DND-41 (cell line): ENCODE data around the gene TRIM10.

Source experiments
- ATAC-seq: fragments of 200-7000 bp; cut with Tn5 transposase; 3 replicates; pipeline ENCODE4 v1.9.1; 2021; ENCODE audit warnings: low read depth; ENCODE audit not compliant: insufficient read depth
- DNase-seq: peaks from one replicate; pipeline ENCODE4 v3.0.0-alpha.2; 2020
- H2AFZ ChIP-seq: 2 replicates; pipeline ENCODE4 v1.6.0; 2012; ENCODE audit warnings: low read depth, low read length
- H3K27ac ChIP-seq: 2 replicates; pipeline ENCODE4 v1.5.1; 2012; ENCODE audit warnings: low read length, inconsistent platforms
- H3K27me3 ChIP-seq: fragments of 200-600 bp; sonication (generic); 2 replicates; pipeline ENCODE4 v1.6.0; 2012; ENCODE audit warnings: low read length, mild to moderate bottlenecking, inconsistent platforms; ENCODE audit not compliant: insufficient read depth, poor library complexity
- H3K36me3 ChIP-seq: 2 replicates; pipeline ENCODE4 v1.5.1; 2012; ENCODE audit warnings: low read length, inconsistent platforms; ENCODE audit not compliant: insufficient read depth
- H3K4me1 ChIP-seq: 2 replicates; pipeline ENCODE4 v1.5.1; 2012; ENCODE audit warnings: mild to moderate bottlenecking, low read length; ENCODE audit not compliant: insufficient read depth
- H3K4me2 ChIP-seq: 2 replicates; pipeline ENCODE4 v1.6.0; 2012; ENCODE audit warnings: mild to moderate bottlenecking, moderate library complexity, low read length, inconsistent platforms; ENCODE audit not compliant: insufficient read depth
- H3K4me3 ChIP-seq, 2 experiments: fragments of 200-600 bp in 1 of 2; shearing (Covaris generic) in 1 of 2; 2 replicates each; pipeline ENCODE4 v1.5.1; 2012 to 2016; ENCODE audit warnings: inconsistent platforms in 2 of 2, low read length in 2 of 2, mild to moderate bottlenecking in 2 of 2, low read depth in 1 of 2, moderate library complexity in 1 of 2
- H3K79me2 ChIP-seq: 2 replicates; pipeline ENCODE4 v1.6.0; 2012; ENCODE audit warnings: low read length, inconsistent platforms; ENCODE audit not compliant: insufficient read depth
- H3K9ac ChIP-seq: 2 replicates; pipeline ENCODE4 v1.6.0; 2012; ENCODE audit warnings: low read depth, mild to moderate bottlenecking, inconsistent platforms, low read length, moderate library complexity
- H3K9me3 ChIP-seq: 2 replicates; pipeline ENCODE4 v1.5.1; 2012; ENCODE audit warnings: low read length, moderate library complexity, mild to moderate bottlenecking, inconsistent platforms; ENCODE audit not compliant: insufficient read depth, severe bottlenecking
- H4K20me1 ChIP-seq: 2 replicates; pipeline ENCODE4 v1.6.0; 2012; ENCODE audit warnings: low read length; ENCODE audit not compliant: insufficient read depth
- CTCF ChIP-seq: IDR thresholded peaks from 2 replicates; pipeline ENCODE4 v1.5.1; 2012; ENCODE audit warnings: borderline replicate concordance, low read length, moderate library complexity, mild to moderate bottlenecking; ENCODE audit not compliant: poor library complexity, severe bottlenecking; ENCODE audit errors: extremely low read depth
- EZH2 ChIP-seq: IDR thresholded peaks from 3 replicates; pipeline ENCODE4 v1.6.1; 2012; ENCODE audit warnings: borderline replicate concordance, low read depth, mild to moderate bottlenecking, moderate library complexity, low read length, inconsistent platforms; ENCODE audit not compliant: severe bottlenecking

The TRIM10 gene

DNA sequence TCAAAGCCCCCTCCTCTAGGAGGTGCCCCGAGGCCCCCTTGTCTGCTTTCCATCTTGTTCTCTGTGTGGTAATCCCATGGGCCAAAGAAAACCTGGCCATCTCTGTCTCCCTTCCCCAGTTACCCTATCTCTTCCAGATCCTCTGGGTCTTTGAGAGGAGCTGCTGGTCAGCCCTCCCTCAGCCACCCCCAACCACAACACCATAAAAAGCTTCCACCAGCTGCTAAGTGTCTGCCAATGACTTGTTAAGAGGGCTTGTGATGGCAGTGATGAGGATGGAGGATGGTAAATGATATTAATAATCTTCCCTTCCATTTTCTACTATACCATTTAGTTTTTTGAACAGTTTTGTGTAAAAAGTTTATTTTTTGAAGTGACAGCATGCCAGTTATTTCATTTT is 34.9 kb upstream of the TRIM10 start:
- Histone ChIP-seq H3K4me3 (no peak overlapping the region), H4K20me1 (peaks cover 35% of the 10 kb centered on the region), H3K9ac (no peak overlapping the region), H3K9me3 (no peaks in the 10 kb centered on the region), H3K79me2 (peaks cover 13% of the 10 kb centered on the region), H3K4me2 (no peak overlapping the region), H3K27me3 (no peaks in the 10 kb centered on the region), H2AFZ (no peak overlapping the region), H3K36me3 (peaks cover 87% of the 10 kb centered on the region), H3K4me1 (no peaks in the 10 kb centered on the region), H3K27ac (no peak overlapping the region)
- no peak for ATAC-seq
- DNase-seq = no peak
- TF ChIP-seq EZH2 (no peak), CTCF (no peak)

DNA sequence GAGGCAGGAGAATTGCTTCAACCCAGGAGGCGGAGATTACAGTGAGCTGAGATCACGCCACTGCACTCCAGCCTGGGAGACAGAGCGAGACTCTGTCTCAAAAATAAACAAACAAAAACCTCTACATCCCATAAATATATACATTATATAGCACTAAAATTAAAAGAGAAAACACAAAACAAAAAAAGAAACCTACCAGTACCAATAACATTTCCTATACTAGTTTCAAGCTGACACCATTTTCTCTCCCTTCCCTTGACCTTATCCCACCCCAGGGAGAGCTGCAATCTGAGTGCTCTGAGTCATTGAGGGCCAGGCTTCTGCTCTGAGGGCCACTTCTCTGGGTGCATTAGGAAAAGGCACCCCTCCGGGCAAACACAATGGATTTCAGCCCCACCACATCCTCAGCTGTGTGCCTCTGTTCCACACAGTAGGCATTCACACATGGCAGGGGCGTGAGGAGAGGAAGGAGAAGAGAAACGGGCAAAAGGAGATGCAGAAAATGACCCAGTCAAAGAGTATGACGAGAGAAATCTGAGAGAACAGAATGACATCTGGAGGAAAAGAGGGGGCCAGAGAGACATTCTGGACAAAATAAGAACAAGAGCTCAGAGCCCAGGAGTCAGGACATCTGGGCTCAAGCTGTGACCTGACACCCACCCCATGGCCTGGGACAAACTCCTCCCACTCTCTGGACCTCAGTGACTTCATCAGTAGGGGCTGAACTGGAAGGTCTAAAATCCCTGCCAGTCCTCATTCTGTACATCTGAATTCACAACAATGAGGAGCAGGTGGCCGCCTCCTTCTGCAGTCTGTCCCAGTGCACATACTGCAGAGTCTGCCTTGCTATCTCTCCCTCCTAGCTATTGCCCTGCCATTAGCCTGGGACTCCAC is 34.0 kb upstream of the TRIM10 start:
- peaks cover 26% of the 10 kb centered on the region for H4K20me1 ChIP-seq
- H3K9me3 ChIP-seq = no peaks in the 10 kb centered on the region
- no peaks in the 10 kb centered on the region for H3K4me1 ChIP-seq
- H3K4me2 ChIP-seq = no peak overlapping the region
- no peak overlapping the region for H3K27ac ChIP-seq
- TF ChIP-seq CTCF (no peak), EZH2 (no peak)
- no peak overlapping the region for H2AFZ ChIP-seq
- H3K79me2 ChIP-seq = peaks cover 4% of the 10 kb centered on the region
- no peak overlapping the region for H3K9ac ChIP-seq
- no peak overlapping the region for H3K4me3 ChIP-seq
- peaks cover 87% of the 10 kb centered on the region for H3K36me3 ChIP-seq
- ATAC-seq (no peak), DNase-seq (no peak)
- no peaks in the 10 kb centered on the region for H3K27me3 ChIP-seq

GRCh38 chr6:30192076-30192475 is 31.1 kb upstream of the TRIM10 start:
- H3K27me3 ChIP-seq = no peaks in the 10 kb centered on the region

More at GRCh38 chr6:30192076-30192475, 31.1 kb upstream of the TRIM10 start:
- DNase-seq (no peak), ATAC-seq (no peak)
- Histone ChIP-seq H3K27ac (no peak overlapping the region), H4K20me1 (peaks cover 8% of the 10 kb centered on the region; the same call in 1 of the 2 replicates), H3K36me3 (peaks cover 86% of the 10 kb centered on the region), H3K79me2 (no peaks in the 10 kb centered on the region), H3K4me3 (no peak overlapping the region), H3K4me1 (no peaks in the 10 kb centered on the region), H3K9me3 (no peaks in the 10 kb centered on the region), H3K9ac (no peak overlapping the region), H2AFZ (no peak overlapping the region), H3K4me2 (no peak overlapping the region)
- TF ChIP-seq CTCF (no peak), EZH2 (no peak)
